Heart right ventricle (tissue), 16 donors: Measurements from ENCODE around the gene MCTP1. TPM values are rescaled to one million over a fixed set of nuclear protein-coding genes. Genes with fewer than 3 reads are reported as not detected.

Experiments used
- ATAC-seq, 8 donors: fragments of 200-7000 bp; cut with Tn5 transposase; one replicate each; pipeline ENCODE4 v1.9.1; 2020; ENCODE audit warnings: mild to moderate bottlenecking in 8 of 8, moderate library complexity in 8 of 8, moderate number of reproducible peaks in 1 of 8
- DNase-seq, 2 donors: peaks; one replicate each; pipeline ENCODE4 v3.0.0-alpha.2; 2020
- H3K27ac ChIP-seq, 10 donors: fragments of 200-600 bp; sonication (generic) in 2 of 10; one replicate each; pipeline versions ENCODE4 v1.5.0 to v1.8.0; 2020 to 2022; ENCODE audit warnings: mild to moderate bottlenecking in 3 of 10
- H3K27me3 ChIP-seq, 7 donors: fragments of 200-600 bp; one replicate each; pipeline ENCODE4 v1.8.0; 2021 to 2022; ENCODE audit warnings: mild to moderate bottlenecking in 2 of 7
- H3K36me3 ChIP-seq, 9 donors: fragments of 200-600 bp; sonication (generic) in 1 of 9; one replicate each; pipeline versions ENCODE4 v1.5.0 to v1.8.0; 2020 to 2022; ENCODE audit warnings: mild to moderate bottlenecking in 2 of 9
- H3K4me1 ChIP-seq, 9 donors: fragments of 200-600 bp; sonication (generic) in 1 of 9; one replicate each; pipeline versions ENCODE4 v1.5.0 to v1.8.0; 2020 to 2022; ENCODE audit warnings: mild to moderate bottlenecking in 4 of 9
- H3K4me3 ChIP-seq, 10 donors: fragments of 200-600 bp; sonication (generic) in 2 of 10; one replicate each; pipeline versions ENCODE4 v1.5.0 to v1.8.0; 2020 to 2022; ENCODE audit warnings: mild to moderate bottlenecking in 7 of 10, moderate library complexity in 2 of 10
- H3K9me3 ChIP-seq, 11 donors: fragments of 200-600 bp in 10 of 11; sonication (generic) in 2 of 11; one replicate each; pipeline versions ENCODE4 v1.5.0 to v1.8.0; 2013 to 2022; ENCODE audit warnings: mild to moderate bottlenecking in 2 of 11, control low read depth in 1 of 11, moderate library complexity in 1 of 11
- WGBS, 2 donors: extraction: QIAGEN DNeasy Blood & Tissue Kit; methylation state at CpG; one replicate each; pipeline ENCODE4 v1.1.7; 2013; ENCODE audit warnings: inconsistent platforms in 1 of 2; 5-methylcytosine and 5-hydroxymethylcytosine counted together
- intact Hi-C, 10 donors: fragments of 100-400 bp; cut with DNase I; formaldehyde crosslinking; loops; one replicate each; pipeline versions ENCODE4 v1.11.1 to v1.14.2; 2022
- polyA plus RNA-seq, 2 donors: library from polyadenylated mRNA; stranded (reverse); fragments of 200-250 nt; gene quantifications; one replicate each; pipeline ENCODE4 v1.2.3, GENCODE V29; 2013
- total RNA-seq, 10 donors: library from RNA; stranded (reverse); fragmentation: NEBNext Ultra II Directional in 3 of 10; extraction: Animal tissue kit (Norgen Biotek cat#: 25700) in 3 of 10; gene quantifications; one replicate each; pipeline versions ENCODE4 v1.2.1 to v1.2.4, GENCODE V29; 2021 to 2023
- TF ChIP-seq, protein P1 (sequence below), 9 donors: fragments of 200-600 bp; sonication (generic) in 2 of 9; IDR thresholded peaks; one replicate each; pipeline versions ENCODE4 v1.5.0 to v1.8.0; 2021 to 2022; ENCODE audit warnings: antibody characterized with exemption in 9 of 9, mild to moderate bottlenecking in 5 of 9, moderate library complexity in 1 of 9
- donor health status: Arrhythmogenic right ventricular cardiomyopathy.
- donor health status: ischemic (EF 13 %, LVEDD 7.1; RV severe dilation, severe dysfunction).
- donor health status: healthy with polysubstance abuse.
- donor health status: DM: no; HTN: yes; CAD: no.
- donor health status: DM: no; HTN: no; CAD: no.
- donor health status: ischemic (EF 25% LVEDD 6.9; RV normal size, moderate dysfunction).
- donor health status: ischemic (EF 25% LVEDD 5.7; RV mildly dilated, moderate dysfunction).
- donor health status: healthy.
- donor health status: DM: yes; HTN: yes; CAD: no.
- donor health status: Ischemic cardiomyopathy.
- donor health status: ischemic (EF 35%, LVEDD 5.7; RV mildly dilated, moderate dysfunction).
- donor health status: nonischemic (EF 11% LVEDD 7.7; RV severe dilation, severe dysfunction).
- donor health status: DM: yes; HTN: yes; CAD: no.
- donor health status: PGD.
- donor health status: ischemic (EF 29% LVEDD 5.4; RV normal size, mild dysfunction).
- donor health status: nonischemic (EF 23%, LVEDD 6.1; RV moderate dilation, normal function).

Gene MCTP1
- total and polyA plus RNA-seq, 12 donors = 1.3 to 19.7 (median 5.3) TPM

DNA sequence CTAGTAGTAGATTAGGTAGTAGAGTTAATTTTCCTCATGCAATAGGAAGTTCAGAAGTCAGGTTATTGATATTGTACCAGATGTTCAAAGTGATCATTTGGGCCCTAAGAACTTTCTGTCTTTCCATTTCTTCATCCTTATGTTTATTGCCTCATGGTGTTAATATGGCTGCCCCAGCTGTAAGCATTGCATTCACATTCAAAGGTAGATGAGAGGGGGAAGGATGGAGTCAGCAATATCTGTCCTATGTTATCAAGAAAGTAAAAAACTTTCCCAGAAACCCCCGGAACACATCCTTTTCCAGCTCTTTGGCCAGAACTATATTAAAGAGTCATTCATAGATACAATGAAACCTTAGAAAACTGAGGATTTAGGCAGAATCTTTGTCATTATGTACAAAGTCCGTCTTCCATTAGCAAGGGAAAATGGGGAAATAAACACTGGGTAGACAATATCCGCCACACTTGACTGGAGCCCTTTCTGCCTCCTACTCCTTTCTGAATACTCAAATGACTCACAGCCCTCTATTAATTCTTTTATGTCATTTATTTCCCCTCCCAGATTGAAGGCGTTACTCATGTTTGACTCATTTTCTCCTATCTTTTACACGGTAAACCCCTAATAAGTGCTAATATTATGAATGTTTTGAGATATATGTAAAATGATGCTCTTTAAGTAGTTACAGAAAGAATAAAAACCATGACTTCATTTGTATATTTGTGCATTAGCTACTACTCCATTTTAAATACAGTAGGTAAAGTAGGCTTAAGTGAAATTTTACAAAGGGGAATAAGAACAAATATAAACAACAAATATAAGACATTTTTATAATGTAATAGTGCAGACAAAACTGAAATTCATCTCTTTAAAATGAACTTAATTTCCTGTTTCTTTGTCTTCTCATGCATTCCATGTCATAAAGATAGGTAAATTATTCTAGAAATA lies 538.8 kb downstream of the MCTP1 start:
- Histone ChIP-seq H3K27me3 (no peaks in the 10 kb centered on the region), H3K36me3 (no peaks in the 10 kb centered on the region), H3K4me3 (no peak overlapping the region), H3K4me1 (peaks cover 0 to 7% (median 0%) of the 10 kb centered on the region in 9 donors), H3K27ac (no peak overlapping the region), H3K9me3 (no peaks in the 10 kb centered on the region)
- DNase-seq (no peak), ATAC-seq (no peak)
- TF ChIP-seq, protein P1, sequence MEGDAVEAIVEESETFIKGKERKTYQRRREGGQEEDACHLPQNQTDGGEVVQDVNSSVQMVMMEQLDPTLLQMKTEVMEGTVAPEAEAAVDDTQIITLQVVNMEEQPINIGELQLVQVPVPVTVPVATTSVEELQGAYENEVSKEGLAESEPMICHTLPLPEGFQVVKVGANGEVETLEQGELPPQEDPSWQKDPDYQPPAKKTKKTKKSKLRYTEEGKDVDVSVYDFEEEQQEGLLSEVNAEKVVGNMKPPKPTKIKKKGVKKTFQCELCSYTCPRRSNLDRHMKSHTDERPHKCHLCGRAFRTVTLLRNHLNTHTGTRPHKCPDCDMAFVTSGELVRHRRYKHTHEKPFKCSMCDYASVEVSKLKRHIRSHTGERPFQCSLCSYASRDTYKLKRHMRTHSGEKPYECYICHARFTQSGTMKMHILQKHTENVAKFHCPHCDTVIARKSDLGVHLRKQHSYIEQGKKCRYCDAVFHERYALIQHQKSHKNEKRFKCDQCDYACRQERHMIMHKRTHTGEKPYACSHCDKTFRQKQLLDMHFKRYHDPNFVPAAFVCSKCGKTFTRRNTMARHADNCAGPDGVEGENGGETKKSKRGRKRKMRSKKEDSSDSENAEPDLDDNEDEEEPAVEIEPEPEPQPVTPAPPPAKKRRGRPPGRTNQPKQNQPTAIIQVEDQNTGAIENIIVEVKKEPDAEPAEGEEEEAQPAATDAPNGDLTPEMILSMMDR (IDR thresholded peaks at IDR 0.05) = no peak
- intact Hi-C loops = no loop called here
- 79 to 90% methylated on average over 5 of the region's 5 CpGs for WGBS, 2 donors

DNA sequence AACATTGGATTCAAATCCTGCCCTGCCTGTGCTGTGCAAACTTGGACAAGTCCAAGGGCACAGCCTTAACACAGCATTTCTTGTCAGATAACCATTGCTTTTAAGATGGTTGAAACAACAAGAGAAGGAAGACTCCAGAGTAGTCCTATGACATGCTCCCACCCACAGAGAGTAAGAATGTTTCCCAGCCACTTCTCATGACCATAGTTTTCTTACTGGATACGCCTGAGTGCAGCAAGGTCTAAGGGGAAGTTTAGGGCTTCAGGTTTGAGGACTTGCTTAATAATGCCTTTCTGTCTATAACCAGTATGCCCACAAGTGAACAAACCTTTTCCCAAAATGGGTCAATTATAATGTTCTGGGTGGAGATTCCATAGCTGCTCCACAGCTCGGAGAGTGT lies 540.0 kb downstream of the MCTP1 start:
- Histone ChIP-seq H3K4me1 (peaks cover 0 to 7% (median 0%) of the 10 kb centered on the region in 9 donors), H3K36me3 (no peaks in the 10 kb centered on the region), H3K27me3 (no peaks in the 10 kb centered on the region), H3K27ac (no peak overlapping the region), H3K4me3 (no peak overlapping the region), H3K9me3 (no peaks in the 10 kb centered on the region)
- 92 to 93% methylated on average over 2 of the region's 2 CpGs for WGBS, 2 donors
- ATAC-seq (no peak), DNase-seq (no peak)
- TF ChIP-seq, protein P1 (IDR thresholded peaks at IDR 0.05) = no peak
- intact Hi-C loops = no loop called here

DNA sequence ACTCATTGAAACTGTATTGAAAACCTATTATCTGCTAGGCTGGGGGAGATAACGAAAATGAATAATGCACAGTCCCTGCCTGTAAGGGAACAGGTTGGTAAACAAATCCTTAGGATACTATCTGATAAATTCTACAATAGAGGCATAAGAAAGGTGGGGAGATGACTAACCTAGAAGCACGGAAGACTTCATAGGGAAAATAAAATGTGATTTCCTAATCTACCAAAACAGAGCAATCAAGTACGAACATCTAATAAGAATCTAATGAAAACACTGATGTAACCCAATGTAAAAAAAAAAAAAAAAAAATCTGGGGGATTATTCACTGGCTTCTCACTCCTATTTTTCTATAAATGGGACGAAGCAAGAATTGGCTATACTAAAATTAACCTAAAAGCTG lies 542.0 kb downstream of the MCTP1 start:
- TF ChIP-seq, protein P1 (IDR thresholded peaks at IDR 0.05) = no peak

DNA sequence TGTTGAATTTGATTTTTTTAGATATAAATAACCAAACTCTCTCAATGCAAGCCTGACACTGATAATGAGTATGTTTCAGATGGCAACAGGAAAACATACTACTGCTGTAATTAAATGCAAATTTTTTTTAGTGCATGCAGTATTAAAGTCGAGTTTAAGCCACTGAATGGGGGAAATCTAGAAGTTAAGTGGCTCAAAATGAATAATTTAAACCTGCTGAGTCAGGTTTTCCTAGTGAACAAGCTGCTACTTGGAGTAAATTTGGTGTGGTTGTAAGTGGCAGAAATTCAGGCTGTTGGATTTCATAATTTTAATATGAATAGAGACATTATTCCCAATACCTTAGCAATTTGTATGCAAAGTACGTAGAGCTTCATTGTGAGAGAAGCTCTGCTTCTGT lies 544.6 kb downstream of the MCTP1 start:
- Histone ChIP-seq H3K27ac (no peak overlapping the region), H3K4me3 (no peak overlapping the region), H3K9me3 (no peaks in the 10 kb centered on the region), H3K36me3 (no peaks in the 10 kb centered on the region), H3K4me1 (no peaks in the 10 kb centered on the region), H3K27me3 (no peaks in the 10 kb centered on the region)
- DNase-seq = no peak
- 72 to 78% methylated on average over 2 of the region's 2 CpGs for WGBS, 2 donors
- intact Hi-C loops = no loop called here
- ATAC-seq = no peak
- TF ChIP-seq, protein P1 (IDR thresholded peaks at IDR 0.05) = no peak

More for the DNA sequence above, 542.0 kb downstream of the MCTP1 start:
- peaks cover 0 to 7% (median 0%) of the 10 kb centered on the region in 9 donors for H3K4me1 ChIP-seq
- H3K36me3 ChIP-seq = no peaks in the 10 kb centered on the region
- H3K4me3 ChIP-seq = no peak overlapping the region
- 90 to 91% methylated on average over 4 of the region's 4 CpGs for WGBS, 2 donors
- DNase-seq = no peak
- no peak for ATAC-seq
- intact Hi-C loops = no loop called here
- H3K27ac ChIP-seq = no peak overlapping the region
- no peaks in the 10 kb centered on the region for H3K27me3 ChIP-seq
- no peaks in the 10 kb centered on the region for H3K9me3 ChIP-seq
